GM23338 (cell line): ENCODE measurements around the gene TXNDC16. TPM values are rescaled to one million over a fixed set of nuclear protein-coding genes. Genes with fewer than 3 reads are reported as not detected.

Experiments used
- ATAC-seq: fragments of 200-7000 bp; cut with Tn5 transposase; 3 replicates; pipeline ENCODE4 v1.9.1; 2020
- DNase-seq: peaks from one replicate; pipeline ENCODE4 v3.0.0-alpha.2; 2015; ENCODE audit warnings: low spot score
- H2AFZ ChIP-seq: fragments of 200-600 bp; sonication (generic); 2 replicates; pipeline ENCODE4 v1.8.0; 2016; ENCODE audit warnings: antibody characterized with exemption, mild to moderate bottlenecking, moderate library complexity
- H3F3A ChIP-seq: fragments of 200-600 bp; sonication (generic); replicated peaks from 2 replicates; pipeline ENCODE4 v1.8.0; 2017; ENCODE audit warnings: antibody characterized with exemption, mixed run types, low read depth
- H3K27ac ChIP-seq: fragments of 200-600 bp; sonication (generic); 2 replicates; pipeline ENCODE4 v1.6.1; 2016; ENCODE audit warnings: low read depth
- H3K27me3 ChIP-seq: fragments of 200-600 bp; sonication (generic); 2 replicates; pipeline ENCODE4 v1.8.0; 2016; ENCODE audit warnings: mild to moderate bottlenecking, mixed run types, moderate library complexity; ENCODE audit not compliant: insufficient read depth
- H3K36me3 ChIP-seq: fragments of 200-600 bp; sonication (generic); 2 replicates; pipeline ENCODE4 v1.8.0; 2016; ENCODE audit warnings: mild to moderate bottlenecking; ENCODE audit not compliant: insufficient read depth
- H3K4me1 ChIP-seq: fragments of 200-600 bp; sonication (generic); 2 replicates; pipeline ENCODE4 v1.8.0; 2016; ENCODE audit warnings: mild to moderate bottlenecking, moderate library complexity; ENCODE audit not compliant: insufficient read depth
- H3K4me2 ChIP-seq: fragments of 200-600 bp; sonication (generic); 2 replicates; pipeline ENCODE4 v1.7.1; 2017; ENCODE audit warnings: mixed run types
- H3K4me3 ChIP-seq: fragments of 200-600 bp; sonication (generic); 2 replicates; pipeline ENCODE4 v1.6.1; 2016; ENCODE audit warnings: mixed run types
- H3K79me2 ChIP-seq: fragments of 200-600 bp; sonication (generic); replicated peaks from 2 replicates; pipeline ENCODE4 v1.8.0; 2017; ENCODE audit warnings: mild to moderate bottlenecking; ENCODE audit not compliant: insufficient read depth
- H3K9me2 ChIP-seq: fragments of 200-600 bp; sonication (generic); 2 replicates; pipeline ENCODE4 v1.8.0; 2017; ENCODE audit not compliant: insufficient read depth
- H4K20me1 ChIP-seq: fragments of 200-600 bp; sonication (generic); replicated peaks from 2 replicates; pipeline ENCODE4 v1.8.0; 2017; ENCODE audit warnings: mild to moderate bottlenecking; ENCODE audit not compliant: insufficient read depth
- H3K27ac Mint-ChIP-seq: 2 replicates; pipeline ENCODE4 v1.8.0; 2020; ENCODE audit warnings: inconsistent platforms, mild to moderate bottlenecking, moderate library complexity, mixed read lengths
- H3K27me3 Mint-ChIP-seq: 3 replicates; pipeline ENCODE4 v1.8.0; 2022; ENCODE audit warnings: low read depth, mild to moderate bottlenecking, moderate library complexity, mixed read lengths, inconsistent platforms; ENCODE audit not compliant: insufficient read depth, poor library complexity
- H3K36me3 Mint-ChIP-seq: 3 replicates; pipeline ENCODE4 v1.8.0; 2021; ENCODE audit warnings: low read depth, mild to moderate bottlenecking, inconsistent platforms, moderate library complexity, mixed read lengths
- H3K4me1 Mint-ChIP-seq: 3 replicates; pipeline ENCODE4 v1.8.0; 2020; ENCODE audit warnings: mild to moderate bottlenecking, inconsistent platforms, mixed read lengths
- H3K4me3 Mint-ChIP-seq: 3 replicates; pipeline ENCODE4 v1.8.0; 2021; ENCODE audit warnings: moderate library complexity, mild to moderate bottlenecking, inconsistent platforms, mixed read lengths
- H3K9me3 Mint-ChIP-seq: 3 replicates; pipeline ENCODE4 v1.8.0; 2020; ENCODE audit warnings: moderate library complexity, mild to moderate bottlenecking, inconsistent platforms, mixed read lengths
- CREB1 ChIP-seq: fragments of 250-450 bp; sonication (Bioruptor Pico); IDR thresholded peaks from 2 replicates; pipeline ENCODE4 v1.5.0; 2020; ENCODE audit warnings: low read depth, mild to moderate bottlenecking, moderate library complexity
- CTCF ChIP-seq, 2 experiments: fragments of 200-600 bp in 1 of 2; sonication (generic) in 1 of 2; conservative IDR thresholded peaks; 2 replicates each; pipeline versions ENCODE4 v1.5.1 to v1.6.1; 2016 to 2017; ENCODE audit warnings: antibody characterized with exemption in 2 of 2, low read depth in 2 of 2, mild to moderate bottlenecking in 2 of 2, moderate library complexity in 1 of 2
- EZH2phosphoT487 ChIP-seq: fragments of 200-600 bp; sonication (generic); IDR thresholded peaks from one replicate; pipeline ENCODE4 v1.8.1; 2018; ENCODE audit warnings: antibody characterized with exemption; ENCODE audit not compliant: unreplicated experiment
- JUNB ChIP-seq: IDR thresholded peaks from one replicate; pipeline ENCODE4 v1.6.1; 2016; ENCODE audit warnings: antibody characterized with exemption; ENCODE audit not compliant: unreplicated experiment
- STAT1 ChIP-seq: IDR thresholded peaks from one replicate; pipeline ENCODE4 v1.6.1; 2016; ENCODE audit warnings: antibody characterized with exemption; ENCODE audit not compliant: unreplicated experiment
- ZNF114 ChIP-seq: fragments of 250-450 bp; sonication (Bioruptor Pico); IDR thresholded peaks from 2 replicates; pipeline ENCODE4 v1.5.0; 2020; ENCODE audit warnings: mild to moderate bottlenecking, moderate library complexity
- ZNF331 ChIP-seq: fragments of 250-450 bp; sonication (Bioruptor Pico); IDR thresholded peaks from 2 replicates; pipeline ENCODE4 v1.5.0; 2020; ENCODE audit warnings: low read depth, mild to moderate bottlenecking, moderate library complexity
- ZNF462 ChIP-seq: fragments of 250-450 bp; sonication (Bioruptor Pico); IDR thresholded peaks from 2 replicates; pipeline ENCODE4 v1.5.0; 2020; ENCODE audit warnings: mild to moderate bottlenecking, moderate library complexity
- polyA plus RNA-seq: library from polyadenylated mRNA; unstranded; fragments of >200 nt; fragmentation: Nextera tagmentation; extraction: Ambion mirVana; gene quantifications from 2 replicates; pipeline ENCODE4 v1.2.1, GENCODE V29; 2016
- total RNA-seq: library from RNA; depleted of rRNA; stranded (reverse); fragments of >200 nt; shearing (Covaris generic); gene quantifications from 2 replicates; pipeline ENCODE4 v1.2.3, GENCODE V29; 2014

The TXNDC16 gene
- total and polyA plus RNA-seq, 2 experiments from 2014 or later: 13.6 to 14.0 TPM

- DNase-seq (no peak), ATAC-seq (no peak)
- Histone ChIP-seq H3K4me1 (no peaks in the 10 kb centered on the region), H3K36me3 (peaks cover 10% of the 10 kb centered on the region), H3K79me2 (no peaks in the 10 kb centered on the region), H3K27ac (no peak overlapping the region), H3F3A (0 out of 2 replicates have a peak, but pooled peaks cover 4% of the 10 kb centered on the region), H3K9me2 (no peaks in the 10 kb centered on the region), H3K4me2 (no peak overlapping the region), H2AFZ (no peak overlapping the region), H3K27me3 (no peaks in the 10 kb centered on the region), H4K20me1 (peaks cover 4% of the 10 kb centered on the region; the same call in 1 of the 2 replicates), H3K4me3 (no peak overlapping the region)
- Mint-ChIP-seq H3K27ac (no peak overlapping the region), H3K27me3 (no peaks in the 10 kb centered on the region), H3K4me1 (no peaks in the 10 kb centered on the region), H3K36me3 (peaks cover 10% of the 10 kb centered on the region; the same call in 2 of the 3 replicates), H3K9me3 (no peaks in the 10 kb centered on the region), H3K4me3 (no peak overlapping the region)
- TF ChIP-seq STAT1 (no peak), CTCF (conservative IDR thresholded peaks at IDR 0.05; ENCODE audit: low read depth in 2 of 2) (no peak), ZNF331 (CRISPR knock-in tag) (no peak), EZH2phosphoT487 (no peak), JUNB (no peak), CREB1 (no peak), ZNF462 (CRISPR knock-in tag) (no peak), ZNF114 (no peak)
Measured at GRCh38 chr14:52531481-52531880, 20.8 kb downstream of the TXNDC16 start.
